ENCODE measurements around the gene ADAMTSL4. TPM values are rescaled to one million over a fixed set of nuclear protein-coding genes. Genes with fewer than 3 reads are reported as not detected.

Gene ADAMTSL4
- total and polyA plus RNA-seq, 9 of the 15 experiments (the other 6 are each of a cell fraction or from before 2014, with no cell fraction given): 12.7 to 212 (median 35.6) TPM

GRCh38 chr1:150567341-150567716, 18.1 kb downstream of the ADAMTSL4 start (continued):
- TF ChIP-seq CUX1 (CRISPR knock-in tag; IDR thresholded peaks at IDR 0.05) (no peak), KLF1 (tag; IDR thresholded peaks at IDR 0.05) (no peak), NR2C2 (CRISPR knock-in tag; IDR thresholded peaks at IDR 0.05) (0 out of 2 replicates have a peak, but pooled peaks have one; percentile 6), NR2C2 (tag; IDR thresholded peaks at IDR 0.05) (no peak), ZNF217 (CRISPR knock-in tag; IDR thresholded peaks at IDR 0.05) (no peak), ZNF57 (CRISPR knock-in tag; IDR thresholded peaks at IDR 0.05) (no peak), ETV5 (CRISPR knock-in tag; IDR thresholded peaks at IDR 0.05; ENCODE audit: low read depth) (0 out of 2 replicates have a peak, but pooled peaks have one; percentile 16), ARID3A (IDR thresholded peaks at IDR 0.05; ENCODE audit: borderline replicate concordance, low read depth, low read length) (no peak), ZNF695 (CRISPR knock-in tag; IDR thresholded peaks at IDR 0.05) (no peak), THRA (IDR thresholded peaks at IDR 0.05) (no peak), SIN3B (IDR thresholded peaks at IDR 0.05; ENCODE audit: low read depth) (no peak), HMGN3 (IDR thresholded peaks at IDR 0.05; ENCODE audit: borderline replicate concordance, extremely low read depth, insufficient read length, low read depth, low read length) (no peak), KHSRP (IDR thresholded peaks at IDR 0.05) (no peak), POLR2AphosphoS2 (IDR thresholded peaks at IDR 0.05; ENCODE audit: low read length) (peak; percentile 47; the same call in 1 of the 2 replicates)
- TF ChIP-seq, protein P1, sequence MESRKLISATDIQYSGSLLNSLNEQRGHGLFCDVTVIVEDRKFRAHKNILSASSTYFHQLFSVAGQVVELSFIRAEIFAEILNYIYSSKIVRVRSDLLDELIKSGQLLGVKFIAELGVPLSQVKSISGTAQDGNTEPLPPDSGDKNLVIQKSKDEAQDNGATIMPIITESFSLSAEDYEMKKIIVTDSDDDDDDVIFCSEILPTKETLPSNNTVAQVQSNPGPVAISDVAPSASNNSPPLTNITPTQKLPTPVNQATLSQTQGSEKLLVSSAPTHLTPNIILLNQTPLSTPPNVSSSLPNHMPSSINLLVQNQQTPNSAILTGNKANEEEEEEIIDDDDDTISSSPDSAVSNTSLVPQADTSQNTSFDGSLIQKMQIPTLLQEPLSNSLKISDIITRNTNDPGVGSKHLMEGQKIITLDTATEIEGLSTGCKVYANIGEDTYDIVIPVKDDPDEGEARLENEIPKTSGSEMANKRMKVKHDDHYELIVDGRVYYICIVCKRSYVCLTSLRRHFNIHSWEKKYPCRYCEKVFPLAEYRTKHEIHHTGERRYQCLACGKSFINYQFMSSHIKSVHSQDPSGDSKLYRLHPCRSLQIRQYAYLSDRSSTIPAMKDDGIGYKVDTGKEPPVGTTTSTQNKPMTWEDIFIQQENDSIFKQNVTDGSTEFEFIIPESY (CRISPR knock-in tag; IDR thresholded peaks at IDR 0.05): 0 out of 2 replicates have a peak, but pooled peaks have one; percentile 2
- TF ChIP-seq, protein P2, sequence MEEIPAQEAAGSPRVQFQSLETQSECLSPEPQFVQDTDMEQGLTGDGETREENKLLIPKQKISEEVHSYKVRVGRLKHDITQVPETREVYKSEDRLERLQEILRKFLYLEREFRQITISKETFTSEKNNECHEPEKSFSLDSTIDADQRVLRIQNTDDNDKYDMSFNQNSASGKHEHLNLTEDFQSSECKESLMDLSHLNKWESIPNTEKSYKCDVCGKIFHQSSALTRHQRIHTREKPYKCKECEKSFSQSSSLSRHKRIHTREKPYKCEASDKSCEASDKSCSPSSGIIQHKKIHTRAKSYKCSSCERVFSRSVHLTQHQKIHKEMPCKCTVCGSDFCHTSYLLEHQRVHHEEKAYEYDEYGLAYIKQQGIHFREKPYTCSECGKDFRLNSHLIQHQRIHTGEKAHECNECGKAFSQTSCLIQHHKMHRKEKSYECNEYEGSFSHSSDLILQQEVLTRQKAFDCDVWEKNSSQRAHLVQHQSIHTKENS (CRISPR knock-in tag; IDR thresholded peaks at IDR 0.05): no peak

Data from K562 (cell line).